Left ventricle myocardium inferior (tissue), 1 donor: ENCODE data around the gene SREBF2. TPM values are rescaled to one million over a fixed set of nuclear protein-coding genes. Genes with fewer than 3 reads are reported as not detected.
A peak's percentile ranks its signal among the peaks of the same experiment; 100 is the strongest.

Experiments
- DNase-seq: peaks from one replicate; pipeline ENCODE4 v3.0.0-alpha.2; 2020
- H3K27ac ChIP-seq: fragments of 200-600 bp; replicated peaks from 2 replicates; pipeline ENCODE4 v1.8.0; 2021
- H3K27me3 ChIP-seq: fragments of 200-600 bp; 2 replicates; pipeline ENCODE4 v1.8.0; 2021; ENCODE audit warnings: low read depth
- H3K36me3 ChIP-seq: fragments of 200-600 bp; 2 replicates; pipeline ENCODE4 v1.8.0; 2021
- H3K4me1 ChIP-seq: fragments of 200-600 bp; 2 replicates; pipeline ENCODE4 v1.8.0; 2021
- H3K4me3 ChIP-seq: fragments of 200-600 bp; 2 replicates; pipeline ENCODE4 v1.8.0; 2021; ENCODE audit warnings: mild to moderate bottlenecking, moderate library complexity
- H3K9me3 ChIP-seq: fragments of 200-600 bp; replicated peaks from 2 replicates; pipeline ENCODE4 v1.8.0; 2021
- intact Hi-C: fragments of 100-400 bp; cut with micrococcal nuclease; formaldehyde crosslinking; loops from one replicate; pipeline ENCODE4 v1.11.0; 2022
- total RNA-seq: library from RNA; stranded (reverse); fragmentation: NEBNext Ultra II Directional; extraction: Animal tissue kit (Norgen Biotek cat#: 25700); gene quantifications from one replicate; pipeline ENCODE4 v1.2.1, GENCODE V29; 2021
- TF ChIP-seq, protein P1 (sequence below): fragments of 200-600 bp; IDR thresholded peaks from 2 replicates; pipeline ENCODE4 v1.8.0; 2021; ENCODE audit warnings: antibody characterized with exemption, mild to moderate bottlenecking, borderline replicate concordance
- donor health status: DM: no; HTN: yes; CAD: no; lungs with severe emphysema.

Gene SREBF2
- total RNA-seq, 1 donor from 2014 or later = 74.5 TPM

DNA sequence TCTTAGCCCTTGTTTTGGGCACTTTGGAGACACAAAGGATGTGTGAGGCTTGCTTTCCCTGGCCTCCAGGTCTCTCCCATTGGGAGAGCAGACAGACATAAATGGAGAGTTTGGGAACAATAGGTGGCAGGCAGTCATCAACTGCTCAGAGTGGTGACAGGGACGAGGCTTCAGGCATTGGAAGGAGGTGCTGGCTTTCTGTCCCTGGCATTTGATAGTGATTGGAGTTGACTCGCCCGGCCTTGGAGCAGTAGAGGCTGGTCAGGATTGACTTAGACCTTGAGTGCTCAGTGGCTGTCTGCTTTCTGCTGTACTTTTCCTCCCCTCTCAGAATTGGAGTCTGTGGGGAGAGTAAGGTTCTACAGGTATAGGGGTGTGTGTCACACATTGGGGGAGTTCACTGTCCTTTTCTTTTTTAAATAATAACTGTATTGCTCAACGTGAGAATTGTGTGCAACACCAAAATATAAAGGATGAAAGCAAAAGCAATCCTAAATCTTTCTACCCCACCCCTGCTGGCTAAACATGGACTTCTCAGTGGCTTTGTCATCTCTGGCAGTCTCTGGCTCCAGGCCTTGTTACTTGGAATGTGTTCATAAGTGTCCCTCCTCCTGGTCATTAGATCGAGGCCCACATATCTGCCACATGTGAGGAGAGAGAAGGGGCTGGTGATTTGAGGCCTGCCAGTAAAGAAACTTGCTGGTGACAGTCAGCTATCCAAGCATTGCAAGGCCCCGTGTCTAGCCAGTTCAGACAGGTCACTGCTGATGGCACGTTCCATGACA is 60.9 kb downstream of the SREBF2 start:
- Histone ChIP-seq H3K9me3 (no peaks in the 10 kb centered on the region), H3K4me3 (no peak overlapping the region), H3K27me3 (no peaks in the 10 kb centered on the region), H3K4me1 (peaks cover 74% of the 10 kb centered on the region), H3K36me3 (peaks cover 92% of the 10 kb centered on the region), H3K27ac (peak overlapping the region; percentile 73)
- TF ChIP-seq, protein P1, sequence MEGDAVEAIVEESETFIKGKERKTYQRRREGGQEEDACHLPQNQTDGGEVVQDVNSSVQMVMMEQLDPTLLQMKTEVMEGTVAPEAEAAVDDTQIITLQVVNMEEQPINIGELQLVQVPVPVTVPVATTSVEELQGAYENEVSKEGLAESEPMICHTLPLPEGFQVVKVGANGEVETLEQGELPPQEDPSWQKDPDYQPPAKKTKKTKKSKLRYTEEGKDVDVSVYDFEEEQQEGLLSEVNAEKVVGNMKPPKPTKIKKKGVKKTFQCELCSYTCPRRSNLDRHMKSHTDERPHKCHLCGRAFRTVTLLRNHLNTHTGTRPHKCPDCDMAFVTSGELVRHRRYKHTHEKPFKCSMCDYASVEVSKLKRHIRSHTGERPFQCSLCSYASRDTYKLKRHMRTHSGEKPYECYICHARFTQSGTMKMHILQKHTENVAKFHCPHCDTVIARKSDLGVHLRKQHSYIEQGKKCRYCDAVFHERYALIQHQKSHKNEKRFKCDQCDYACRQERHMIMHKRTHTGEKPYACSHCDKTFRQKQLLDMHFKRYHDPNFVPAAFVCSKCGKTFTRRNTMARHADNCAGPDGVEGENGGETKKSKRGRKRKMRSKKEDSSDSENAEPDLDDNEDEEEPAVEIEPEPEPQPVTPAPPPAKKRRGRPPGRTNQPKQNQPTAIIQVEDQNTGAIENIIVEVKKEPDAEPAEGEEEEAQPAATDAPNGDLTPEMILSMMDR = no peak
- no peak for DNase-seq
- intact Hi-C loops = no loop called here

DNA sequence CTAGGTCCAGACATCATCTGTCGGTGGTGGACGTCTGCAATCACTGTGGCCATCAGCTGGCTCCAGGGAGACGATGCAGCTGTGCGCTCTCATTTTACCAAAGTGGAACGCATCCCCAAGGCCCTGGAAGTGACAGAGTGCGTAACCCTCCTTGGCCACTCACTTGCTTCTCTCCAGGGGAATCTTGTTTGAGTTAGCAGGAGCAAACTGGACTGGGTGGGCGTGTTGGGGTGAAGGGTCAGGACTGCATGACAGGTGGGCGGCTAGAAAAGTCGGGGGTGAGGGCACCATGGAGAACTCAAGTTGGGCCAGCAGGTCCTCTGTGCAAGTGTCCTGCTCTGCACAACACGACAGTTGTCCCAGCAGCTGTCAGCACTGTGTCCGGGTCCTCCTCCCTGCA is 65.7 kb downstream of the SREBF2 start:
- no peak for DNase-seq
- H3K27ac ChIP-seq = peak overlapping the region; percentile 82
- no peaks in the 10 kb centered on the region for H3K27me3 ChIP-seq
- peaks cover 73% of the 10 kb centered on the region for H3K4me1 ChIP-seq
- H3K36me3 ChIP-seq = peaks cover 71% of the 10 kb centered on the region
- no peaks in the 10 kb centered on the region for H3K9me3 ChIP-seq
- H3K4me3 ChIP-seq = no peak overlapping the region
- intact Hi-C loops = no loop called here
- TF ChIP-seq, protein P1 = no peak

DNA sequence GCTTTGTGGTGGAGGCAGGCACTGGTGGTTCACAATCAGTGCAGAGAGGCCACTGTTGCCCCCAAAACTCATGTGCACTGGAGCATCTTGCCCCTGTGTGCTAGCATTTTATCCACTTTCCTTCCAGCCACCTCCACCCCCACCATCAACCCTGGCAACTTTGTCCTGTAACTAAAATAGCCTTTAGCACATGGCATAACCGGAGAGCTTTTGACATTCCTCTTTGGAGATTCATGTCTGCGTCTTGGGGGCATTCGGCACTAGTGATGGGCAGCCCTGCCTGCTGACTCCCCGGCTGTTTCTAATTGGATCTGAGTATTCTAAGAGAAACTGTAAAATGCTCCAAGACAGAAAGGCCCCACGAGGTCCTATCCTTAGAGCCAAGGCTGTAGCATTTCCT is 66.2 kb downstream of the SREBF2 start:
- intact Hi-C loops = no loop called here
- no peak overlapping the region for H3K4me3 ChIP-seq
- peaks cover 73% of the 10 kb centered on the region for H3K4me1 ChIP-seq
- H3K9me3 ChIP-seq = no peaks in the 10 kb centered on the region
- peak overlapping the region; percentile 82 for H3K27ac ChIP-seq
- peaks cover 71% of the 10 kb centered on the region for H3K36me3 ChIP-seq
- TF ChIP-seq, protein P1 = no peak
- H3K27me3 ChIP-seq = no peaks in the 10 kb centered on the region
- DNase-seq = no peak

DNA sequence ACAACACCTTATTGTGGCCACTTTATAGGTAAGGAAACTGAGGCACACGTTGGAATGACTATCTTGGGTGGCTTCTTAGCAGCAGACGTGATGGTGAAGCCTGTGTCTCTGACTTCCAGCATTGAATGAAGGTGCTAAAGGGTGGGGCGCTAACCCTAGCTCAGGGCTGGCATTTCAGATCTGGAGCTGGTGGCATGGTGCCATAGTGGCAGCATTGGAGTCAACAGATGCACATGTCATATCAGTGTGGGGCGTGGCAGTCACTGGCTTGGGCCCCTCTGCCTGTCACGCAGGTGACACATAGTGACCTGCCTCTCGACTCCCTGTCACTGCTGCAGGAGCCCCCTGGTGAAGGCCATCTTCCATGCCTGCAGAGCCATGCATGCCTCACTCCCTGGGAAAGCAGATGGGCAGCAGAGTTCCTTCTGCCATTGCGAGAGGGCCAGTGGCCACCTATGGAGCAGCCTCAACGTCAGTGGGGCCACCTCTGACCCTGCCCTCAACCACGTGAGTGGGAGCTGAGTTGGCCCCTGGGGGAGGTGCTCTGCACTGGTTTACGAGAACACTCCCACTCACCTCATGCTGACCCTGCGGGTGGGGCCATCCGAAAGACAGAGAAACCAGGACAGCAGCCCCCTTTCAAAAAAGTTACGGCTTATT is 67.2 kb downstream of the SREBF2 start:
- no peak overlapping the region for H3K4me3 ChIP-seq
- H3K27me3 ChIP-seq = no peaks in the 10 kb centered on the region
- H3K27ac ChIP-seq = peak overlapping the region; percentile 82
- intact Hi-C loops = no loop called here
- no peaks in the 10 kb centered on the region for H3K9me3 ChIP-seq
- peak; percentile 53 for DNase-seq
- TF ChIP-seq, protein P1 = no peak
- peaks cover 71% of the 10 kb centered on the region for H3K36me3 ChIP-seq
- H3K4me1 ChIP-seq = peaks cover 63% of the 10 kb centered on the region

DNA sequence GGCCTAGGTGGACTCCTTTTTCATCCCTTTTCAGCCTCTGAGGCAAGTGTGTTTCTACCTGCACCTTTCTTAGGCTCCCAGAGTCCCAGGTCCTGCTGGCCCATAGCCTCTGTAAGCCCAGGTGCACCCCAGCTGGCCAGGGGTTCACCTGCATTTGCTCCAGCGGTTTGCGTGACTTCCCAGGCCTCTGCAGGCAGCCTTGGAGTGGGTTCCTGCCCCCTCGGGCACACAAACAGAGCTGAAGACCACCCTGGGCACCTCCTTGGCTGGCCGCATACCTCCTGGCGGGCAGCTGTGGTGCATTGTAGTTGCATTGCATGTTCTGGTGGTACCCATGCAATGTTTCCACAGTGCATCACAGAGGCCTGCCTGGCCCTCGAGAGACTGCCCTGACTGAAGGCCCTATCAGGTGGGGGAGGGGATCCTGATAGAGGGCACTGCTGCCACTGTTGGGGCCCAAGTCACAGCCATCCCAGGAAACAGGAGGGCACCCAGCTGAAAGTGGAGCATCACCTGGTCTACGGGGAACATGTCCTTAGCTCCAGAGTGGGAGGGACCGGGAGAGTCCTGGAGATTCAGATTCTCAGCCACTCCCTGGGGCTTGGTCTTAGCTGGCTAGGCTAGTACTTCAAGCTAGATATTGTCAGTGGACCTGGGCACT is 67.9 kb downstream of the SREBF2 start:
- DNase-seq = no peak
- Histone ChIP-seq H3K9me3 (no peaks in the 10 kb centered on the region), H3K36me3 (peaks cover 71% of the 10 kb centered on the region), H3K4me1 (peaks cover 57% of the 10 kb centered on the region), H3K27ac (peak overlapping the region; percentile 82), H3K27me3 (no peaks in the 10 kb centered on the region), H3K4me3 (no peak overlapping the region)
- intact Hi-C loops = no loop called here
- TF ChIP-seq, protein P1 = no peak
